GM18909 (cell line): ENCODE measurements around the gene MAMLD1.

Source experiments
- ATAC-seq: cut with Tn5 transposase; IDR thresholded peaks from one replicate; pipeline ENCODE4 v1.9.1; 2021; ENCODE audit warnings: mild to moderate bottlenecking; ENCODE audit not compliant: unreplicated experiment, poor library complexity

Gene MAMLD1

GRCh38 chrX:150352581-150352980 lies 10.5 kb upstream of the MAMLD1 start:
- no peak for ATAC-seq

- no peak for ATAC-seq
Observed at GRCh38 chrX:150355913-150356312, 7.2 kb upstream of the MAMLD1 start.

- ATAC-seq, result no peak
Observed at GRCh38 chrX:150357790-150358189, 5.3 kb upstream of the MAMLD1 start.

GRCh38 chrX:150358651-150359050 lies 4.5 kb upstream of the MAMLD1 start:
- no peak for ATAC-seq

GRCh38 chrX:150360331-150360730 lies 2.8 kb upstream of the MAMLD1 start:
- ATAC-seq, result no peak

GRCh38 chrX:150361070-150361776 lies 1.9 kb upstream of the MAMLD1 start:
- no peak for ATAC-seq

GRCh38 chrX:150361777-150362351 lies 1.3 kb upstream of the MAMLD1 start:
- ATAC-seq, result no peak

GRCh38 chrX:150363561-150364346 lies 637 bp downstream of the MAMLD1 start:
- ATAC-seq, result no peak

- no peak for ATAC-seq
Observed at GRCh38 chrX:150364347-150365050, 1.4 kb downstream of the MAMLD1 start.

- ATAC-seq, result no peak
Observed at GRCh38 chrX:150365051-150365989, 2.2 kb downstream of the MAMLD1 start.

GRCh38 chrX:150365990-150366911 lies 3.1 kb downstream of the MAMLD1 start:
- no peak for ATAC-seq

GRCh38 chrX:150366951-150367545 lies 3.9 kb downstream of the MAMLD1 start:
- no peak for ATAC-seq

- no peak for ATAC-seq
Observed at GRCh38 chrX:150370589-150371312, 7.6 kb downstream of the MAMLD1 start.

GRCh38 chrX:150371877-150372276 lies 8.8 kb downstream of the MAMLD1 start:
- no peak for ATAC-seq

GRCh38 chrX:150372280-150372679 lies 9.2 kb downstream of the MAMLD1 start:
- ATAC-seq, result no peak

GRCh38 chrX:150372756-150373155 lies 9.6 kb downstream of the MAMLD1 start:
- ATAC-seq, result no peak

GRCh38 chrX:150375243-150375770 lies 12.2 kb downstream of the MAMLD1 start:
- ATAC-seq, result no peak
